SH-SY5Y (cell line): ENCODE results near the gene LMF1.

ENCODE experiments used
- GATA2 ChIP-seq: IDR thresholded peaks from 2 replicates; pipeline ENCODE4 v1.6.1; 2011; ENCODE audit warnings: mild to moderate bottlenecking, low read depth, low read length
- GATA3 ChIP-seq: IDR thresholded peaks from 2 replicates; pipeline ENCODE4 v1.6.1; 2011; ENCODE audit warnings: low read depth, mild to moderate bottlenecking, low read length, moderate library complexity

DNA sequence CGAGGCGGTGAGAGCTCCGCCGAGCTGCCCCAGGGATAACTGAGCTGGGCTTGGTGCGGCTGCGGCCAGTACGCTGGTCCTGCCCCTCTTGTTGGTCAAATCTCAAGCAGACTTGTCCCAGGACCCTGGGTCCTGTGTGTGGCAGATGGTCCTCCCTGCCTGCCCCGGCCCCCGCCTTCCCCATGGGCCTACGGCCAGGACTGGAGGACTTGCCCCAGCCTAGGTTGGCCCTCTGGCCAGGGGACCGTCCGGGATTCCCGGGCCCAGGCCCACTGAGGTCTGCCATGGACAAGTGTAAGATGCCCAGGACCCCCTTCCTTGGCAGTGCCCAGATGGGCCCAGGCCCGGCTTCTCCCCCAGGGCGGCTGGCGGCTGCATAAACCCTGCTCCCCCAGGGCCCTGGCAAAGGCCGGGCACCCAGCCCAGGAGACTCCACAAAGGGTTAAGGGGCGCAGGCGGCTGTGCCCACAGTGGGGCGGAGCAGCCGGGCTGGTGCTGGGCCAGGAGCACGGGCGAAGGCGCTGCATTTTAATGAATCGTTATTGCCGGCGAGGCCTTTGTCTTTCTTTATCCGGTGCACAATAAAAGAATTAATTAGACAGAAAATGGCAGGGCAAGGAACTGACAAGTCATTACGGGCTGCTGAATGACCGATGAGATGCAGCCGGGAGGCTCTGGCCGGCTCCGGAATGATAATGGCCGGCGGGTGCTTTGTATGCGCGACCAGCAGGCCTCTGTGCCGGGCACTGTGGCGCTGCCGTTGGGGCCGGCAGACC is 19.9 kb upstream of the LMF1 start:
- TF ChIP-seq GATA2 (no peak), GATA3 (no peak)
